ENCODE measurements around the gene THSD4.
"Not testable (repeated sequence)": the region's sequence is repeated elsewhere in the genome, so short reads cannot be mapped to it uniquely, and the experiment has no call there.

The THSD4 gene

DNA sequence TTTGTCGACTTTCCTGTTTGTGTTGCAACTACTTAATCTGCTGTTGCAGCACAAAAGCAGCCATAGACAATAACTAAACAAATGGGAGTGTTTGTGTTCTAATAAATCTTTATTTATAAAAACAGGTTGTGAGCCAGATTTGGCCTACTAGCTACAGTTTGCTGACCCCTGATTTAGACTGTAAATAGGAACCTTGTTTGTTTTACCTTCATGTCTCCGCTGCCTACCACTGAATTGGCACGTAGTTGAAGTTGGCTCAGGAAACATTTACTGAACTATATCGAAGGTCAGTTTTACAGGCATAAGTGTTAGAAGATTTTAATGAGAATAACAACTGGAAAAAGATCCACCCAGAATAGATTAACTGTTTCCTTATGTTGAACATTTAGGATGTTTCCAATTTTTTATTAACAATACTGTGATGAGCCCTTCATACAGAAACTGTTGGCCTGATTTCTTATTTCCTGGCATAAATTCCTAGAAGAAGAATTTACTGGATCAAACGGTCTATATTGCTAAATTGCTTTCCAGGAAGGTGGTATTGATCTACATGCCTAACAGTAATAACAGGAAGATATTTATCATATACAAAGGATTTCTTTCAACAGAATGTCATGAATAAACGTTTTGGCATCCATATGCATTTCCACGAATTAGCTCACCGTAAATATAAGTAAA is 538.9 kb downstream of the THSD4 start:
- DNase-seq (ENCODE audit: low read depth in 2 of 2), result no peak

DNA sequence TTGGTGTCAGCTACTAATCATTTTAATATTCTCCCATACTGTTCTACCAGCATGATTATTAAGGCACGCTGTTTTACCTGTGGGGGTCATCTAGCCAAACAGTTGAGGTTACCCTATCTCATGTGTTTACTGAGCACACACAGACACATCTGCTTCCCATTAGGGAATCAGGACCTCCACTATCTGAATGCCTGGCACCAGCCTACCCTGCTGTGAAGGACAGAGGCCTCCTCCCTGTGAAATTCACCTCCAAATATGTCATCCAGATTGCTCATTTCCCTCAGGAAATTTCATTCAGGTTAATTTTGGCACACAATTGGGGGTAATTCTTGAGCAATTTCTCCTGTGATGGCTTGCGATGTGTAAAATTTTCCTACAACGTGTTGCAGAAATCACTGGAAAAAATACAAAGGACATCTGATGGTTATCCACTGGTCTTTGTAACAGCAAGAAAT is 539.5 kb downstream of the THSD4 start:
- DNase-seq (ENCODE audit: low read depth in 2 of 2), result no peak

DNA sequence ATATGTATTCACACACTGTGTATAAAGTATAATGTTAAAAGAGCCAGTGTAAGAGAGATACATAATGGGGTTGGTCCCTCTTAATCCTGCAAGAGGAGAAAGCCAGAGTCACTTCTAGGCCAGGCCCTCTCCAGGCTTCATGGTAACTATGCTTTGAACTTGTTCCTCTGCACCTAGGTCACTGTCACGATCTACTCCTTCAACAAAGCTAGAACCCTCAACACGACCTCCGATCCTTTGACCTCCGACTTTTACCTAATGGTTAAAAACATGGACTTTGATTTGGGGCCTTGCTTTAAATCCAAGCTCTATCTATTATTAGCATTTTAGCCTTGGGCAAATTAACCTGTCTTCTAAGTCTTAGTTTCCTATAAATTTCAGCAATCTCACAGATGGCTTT is 541.2 kb downstream of the THSD4 start:
- DNase-seq (ENCODE audit: low read depth in 2 of 2), result no peak

DNA sequence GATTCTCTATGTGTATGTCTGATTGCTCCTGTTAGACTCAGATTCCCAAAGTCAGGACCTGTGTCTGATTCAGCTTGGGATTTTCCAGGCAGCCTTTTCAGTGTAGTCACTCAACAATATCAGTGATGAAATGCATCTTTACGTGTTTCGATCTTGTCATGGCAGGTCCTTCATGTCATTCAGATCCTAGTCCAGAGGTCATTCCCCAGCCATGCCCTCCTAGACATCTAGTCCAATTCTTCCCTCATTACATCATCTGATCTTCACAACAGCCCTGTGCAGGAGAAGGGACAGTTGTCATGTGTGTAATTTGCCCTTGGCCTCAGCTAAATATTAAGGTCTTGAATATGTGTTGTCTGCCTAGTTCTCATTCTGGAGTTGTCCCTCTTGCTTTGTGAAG is 541.9 kb downstream of the THSD4 start:
- no peak for DNase-seq (ENCODE audit: low read depth in 2 of 2)

DNA sequence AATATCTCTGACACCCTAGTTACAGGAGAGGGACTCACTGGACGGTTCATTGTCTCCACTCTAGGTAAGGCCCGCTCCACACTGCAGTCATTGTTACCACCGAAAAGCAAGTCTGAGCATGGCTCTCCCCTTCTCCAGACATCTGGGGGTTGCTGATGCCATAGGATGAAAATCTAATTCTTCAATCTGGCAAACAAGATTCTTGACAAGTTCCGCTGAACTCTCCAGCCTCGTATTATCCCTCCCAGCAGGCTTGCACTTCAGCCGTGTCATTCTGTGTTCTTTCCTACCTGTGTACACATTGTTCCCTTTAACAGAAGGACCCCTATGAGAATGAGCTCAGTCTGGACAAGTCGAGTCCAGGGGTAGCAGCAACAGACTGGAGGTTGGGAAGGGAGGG is 542.8 kb downstream of the THSD4 start:
- DNase-seq (ENCODE audit: low read depth in 2 of 2), result no peak

DNA sequence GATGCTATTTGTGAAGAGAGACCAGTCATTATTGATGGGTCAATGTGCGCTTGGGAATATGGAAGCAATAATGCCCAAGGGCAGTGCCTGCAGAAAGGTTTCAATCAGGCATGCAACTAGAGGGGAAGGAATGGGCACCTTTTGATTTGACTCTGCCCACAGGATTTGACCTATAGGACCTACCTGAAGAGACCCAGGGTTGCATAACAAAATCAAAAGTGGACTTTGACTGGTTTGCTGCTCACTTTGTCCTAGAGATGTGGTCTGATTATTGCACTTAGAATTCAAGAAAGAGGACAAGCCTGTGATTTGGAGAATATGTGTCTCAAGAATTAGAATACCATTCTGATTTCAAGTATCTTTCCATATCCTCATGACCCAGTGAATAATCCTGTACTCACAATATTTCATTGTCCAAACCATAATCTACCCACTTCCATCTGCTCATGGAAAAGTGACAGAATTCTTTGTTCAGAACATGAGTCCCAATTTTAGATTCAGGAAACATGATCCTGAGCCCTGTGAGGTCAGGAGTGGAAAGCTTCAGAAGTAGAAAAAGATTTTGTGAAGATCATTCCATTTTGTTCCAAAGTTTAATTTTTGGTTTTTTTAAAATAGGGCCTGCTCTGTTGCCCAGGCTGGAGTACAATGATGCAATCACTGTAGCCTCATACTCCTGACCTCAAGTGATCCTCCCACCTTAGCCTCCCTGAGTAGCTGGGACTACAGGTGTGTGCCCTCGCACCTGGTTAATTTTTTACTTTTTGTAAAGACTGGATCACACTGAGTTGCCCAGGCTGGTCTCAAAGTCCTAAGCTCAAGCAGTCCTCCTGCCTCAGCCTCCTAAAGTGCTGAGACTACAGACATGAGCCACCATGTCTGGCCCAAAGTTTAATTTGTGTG is 543.8 kb downstream of the THSD4 start:
- no peak for DNase-seq (ENCODE audit: low read depth in 2 of 2)

DNA sequence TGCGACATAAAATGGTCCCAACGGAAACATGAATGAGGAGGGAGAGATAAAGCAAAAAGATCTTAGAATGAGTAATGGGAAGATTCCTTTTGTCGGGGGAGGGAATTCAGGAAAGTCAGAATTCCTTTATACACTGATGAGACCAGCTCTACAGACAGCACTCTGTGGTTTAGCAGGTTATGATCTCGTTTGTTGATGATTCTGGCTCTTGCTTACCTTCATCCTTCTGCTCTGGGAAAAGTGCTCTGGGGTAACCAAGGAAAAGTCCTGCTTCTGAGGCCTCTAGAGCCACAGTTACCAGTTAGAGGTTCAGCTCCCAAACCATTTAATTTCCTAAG is 544.4 kb downstream of the THSD4 start:
- DNase-seq (ENCODE audit: low read depth in 2 of 2), result no peak

DNA sequence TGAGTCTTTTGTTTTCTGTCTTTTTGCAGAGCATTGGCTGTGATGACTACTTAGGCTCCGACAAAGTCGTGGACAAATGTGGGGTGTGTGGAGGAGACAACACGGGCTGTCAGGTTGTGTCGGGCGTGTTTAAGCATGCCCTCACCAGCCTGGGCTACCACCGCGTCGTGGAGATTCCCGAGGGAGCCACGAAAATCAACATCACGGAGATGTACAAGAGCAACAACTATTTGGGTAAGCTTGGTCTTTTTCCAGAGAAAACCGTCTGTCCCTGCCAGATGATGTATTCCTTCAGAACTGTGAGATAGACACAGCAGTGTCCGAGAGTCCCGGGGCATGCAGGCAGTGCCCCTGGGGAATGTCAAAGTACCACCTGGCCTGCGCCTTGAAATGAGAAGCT is 545.2 kb downstream of the THSD4 start:
- DNase-seq (ENCODE audit: low read depth in 2 of 2), result no peak

DNA sequence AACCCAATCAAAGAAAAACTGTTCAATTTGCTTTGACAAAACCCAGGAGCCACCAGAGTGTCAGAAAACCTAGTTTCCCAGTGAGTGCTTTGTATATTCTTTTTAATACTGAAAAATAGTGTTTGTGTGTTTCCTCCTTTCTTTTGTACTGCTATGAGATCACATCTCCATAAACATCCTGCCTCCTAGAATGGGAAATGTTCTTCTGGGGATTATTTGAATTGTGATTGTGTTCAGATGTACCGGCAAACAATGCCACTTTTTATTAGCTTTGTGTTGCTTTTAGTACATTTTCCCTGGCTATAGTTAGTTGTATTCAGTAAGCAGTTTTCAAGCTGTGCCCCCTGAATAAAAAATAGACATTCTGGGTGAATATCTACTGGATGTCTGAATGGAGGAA is 547.0 kb downstream of the THSD4 start:
- DNase-seq (ENCODE audit: low read depth in 2 of 2), result no peak

DNA sequence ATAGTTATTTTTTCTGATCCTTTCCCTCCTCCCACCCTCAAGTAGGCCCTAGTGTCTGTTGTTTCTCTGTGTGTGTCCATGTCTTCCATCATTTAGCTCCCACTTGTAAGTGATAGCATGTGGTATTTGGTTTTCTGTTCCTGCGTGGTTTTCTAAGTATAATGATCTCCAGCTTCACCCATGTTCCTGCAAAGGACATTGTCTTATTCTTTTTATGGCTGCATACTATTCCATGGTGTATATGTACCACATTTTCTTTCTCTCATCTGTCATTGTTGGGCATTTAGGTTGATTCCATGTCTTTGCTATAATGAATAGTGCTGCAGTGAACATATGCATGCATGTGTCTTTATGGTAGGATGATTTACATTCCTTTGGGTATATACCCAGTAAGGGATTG is 549.4 kb downstream of the THSD4 start:
- no peak for DNase-seq (ENCODE audit: low read depth in 2 of 2)

DNA sequence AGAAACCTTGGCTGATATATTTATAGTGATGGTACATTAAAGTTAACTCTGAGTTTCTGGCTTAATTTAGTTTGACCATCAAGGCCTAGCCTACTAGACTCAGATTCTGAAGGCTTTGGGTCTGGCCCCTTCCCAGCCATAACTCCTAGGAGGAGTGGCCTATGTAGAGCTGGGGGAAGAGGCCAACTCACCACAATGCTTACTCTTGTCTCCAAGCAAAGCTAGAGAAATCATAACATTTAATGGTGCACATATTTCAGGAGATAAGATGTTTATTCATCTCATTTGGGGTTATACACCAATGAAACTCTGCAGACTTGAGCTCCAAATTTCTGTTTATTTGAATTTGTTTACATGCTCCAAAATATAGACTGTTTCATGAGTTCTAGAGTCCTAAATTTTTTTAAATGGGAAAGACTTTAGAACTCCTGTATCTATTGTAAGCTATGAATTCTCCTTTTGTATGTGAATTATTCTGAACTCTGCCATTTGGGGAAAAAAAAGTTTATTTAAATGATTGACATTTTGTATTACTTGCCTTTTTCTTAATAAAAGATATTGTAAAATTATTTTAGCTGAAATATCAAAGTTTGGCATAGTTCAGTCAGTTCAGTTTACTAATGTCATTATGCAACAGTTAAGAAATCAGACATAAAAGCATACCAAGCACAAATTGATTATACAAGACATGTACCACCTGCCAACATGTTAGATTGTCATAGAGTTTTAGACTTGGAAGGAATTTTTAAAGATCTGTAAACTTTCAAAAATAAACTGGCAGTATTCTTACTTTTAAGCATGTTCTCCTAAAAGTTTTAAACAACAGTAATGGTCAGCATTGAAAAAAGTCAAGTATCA is 551.7 kb downstream of the THSD4 start:
- DNase-seq (ENCODE audit: low read depth in 2 of 2), result no peak

DNA sequence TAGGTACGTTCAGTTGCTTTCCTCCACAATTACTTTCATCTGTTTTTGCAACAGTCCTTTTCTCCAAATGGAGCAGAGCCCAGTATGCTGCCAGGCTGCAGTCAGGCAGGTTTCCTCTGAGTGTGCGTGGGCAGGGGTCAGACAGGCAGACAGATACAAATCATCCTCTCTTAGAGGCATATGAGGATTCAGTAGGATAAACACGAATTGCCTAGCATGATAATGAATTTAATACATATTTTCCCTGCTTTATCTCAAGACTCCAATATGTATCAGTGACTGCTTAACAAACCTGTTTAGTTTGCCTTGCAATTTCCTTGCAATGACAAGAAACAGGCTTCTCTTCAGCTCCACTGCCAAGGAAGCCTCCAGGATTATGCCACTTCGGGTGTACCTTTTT is 554.4 kb downstream of the THSD4 start:
- no peak for DNase-seq (ENCODE audit: low read depth in 2 of 2)

DNA sequence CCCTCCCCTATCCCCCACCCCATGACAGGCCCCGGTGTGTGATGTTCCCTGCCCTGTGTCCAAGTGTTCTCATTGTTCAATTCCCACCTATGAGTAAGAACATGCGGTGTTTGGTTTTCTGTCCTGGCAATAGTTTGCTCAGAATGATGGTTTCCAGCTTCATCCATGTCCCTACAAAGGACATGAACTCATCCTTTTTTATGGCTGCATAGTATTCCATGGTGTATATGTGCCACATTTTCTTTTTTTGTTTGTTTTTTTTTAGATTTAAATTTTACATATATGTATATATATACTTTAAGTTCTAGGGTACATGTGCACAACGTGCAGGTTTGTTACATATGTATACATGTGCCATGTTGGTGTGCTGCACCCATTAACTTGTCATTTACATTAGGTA is 555.0 kb downstream of the THSD4 start:
- not testable (repeated sequence) for DNase-seq (ENCODE audit: low read depth in 2 of 2)

DNA sequence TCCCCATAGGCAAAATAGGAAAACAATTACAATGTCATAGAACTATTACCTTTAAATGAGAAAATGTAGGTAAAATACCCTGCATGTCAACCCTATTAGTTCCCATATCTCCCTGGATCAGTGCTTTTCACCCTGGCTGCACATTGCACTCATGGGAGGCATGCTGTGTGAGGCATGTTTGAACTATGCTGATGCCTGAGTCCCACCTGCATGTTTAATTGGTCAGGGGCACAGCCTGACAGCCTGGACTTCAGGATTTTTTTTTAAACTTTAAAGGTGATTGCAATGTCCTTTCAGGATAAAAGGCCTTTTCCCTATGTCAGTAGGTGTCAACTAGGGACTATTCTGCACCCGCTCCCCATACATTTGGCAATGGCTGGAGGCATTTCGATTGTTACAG is 559.1 kb downstream of the THSD4 start:
- no peak for DNase-seq (ENCODE audit: low read depth in 2 of 2)

DNA sequence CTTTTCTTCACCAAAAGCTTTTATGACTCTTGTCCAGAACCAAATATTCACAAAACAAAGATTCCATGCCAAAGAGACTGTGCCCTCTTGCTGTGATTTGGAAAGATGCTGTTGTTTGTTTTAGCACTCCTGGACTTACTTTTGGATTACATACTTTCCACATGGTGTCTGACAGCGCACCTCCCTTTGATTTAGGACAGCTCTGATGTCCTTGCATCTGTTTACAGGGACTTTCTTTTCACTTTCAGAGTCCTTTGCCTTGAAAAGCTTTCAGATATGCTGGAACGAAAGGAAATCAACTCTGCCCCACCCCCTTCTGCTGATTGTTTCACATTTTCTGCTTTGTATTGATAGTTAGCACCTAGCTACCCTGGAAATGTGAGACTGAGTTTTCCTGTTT is 562.1 kb downstream of the THSD4 start:
- no peak for DNase-seq (ENCODE audit: low read depth in 2 of 2)

DNA sequence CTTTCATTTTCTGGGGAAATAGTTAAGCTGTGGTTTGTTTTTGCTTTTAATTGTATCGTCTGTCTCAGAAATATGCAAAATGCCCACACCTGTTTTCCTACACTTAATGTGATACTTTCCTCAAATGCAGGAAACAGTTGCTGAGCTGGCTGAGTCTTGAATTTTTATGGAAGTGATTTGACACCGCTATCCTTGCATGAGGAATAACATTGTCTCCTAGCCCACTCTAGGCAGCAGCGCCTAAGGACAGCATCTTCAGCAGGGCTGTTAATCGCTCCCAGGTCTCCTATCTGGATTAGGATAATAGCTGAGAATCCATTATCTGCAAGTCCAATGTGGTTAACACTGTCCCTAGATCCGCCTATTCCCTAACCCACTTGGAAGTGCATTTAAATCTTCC is 562.5 kb downstream of the THSD4 start:
- no peak for DNase-seq (ENCODE audit: low read depth in 2 of 2)

DNA sequence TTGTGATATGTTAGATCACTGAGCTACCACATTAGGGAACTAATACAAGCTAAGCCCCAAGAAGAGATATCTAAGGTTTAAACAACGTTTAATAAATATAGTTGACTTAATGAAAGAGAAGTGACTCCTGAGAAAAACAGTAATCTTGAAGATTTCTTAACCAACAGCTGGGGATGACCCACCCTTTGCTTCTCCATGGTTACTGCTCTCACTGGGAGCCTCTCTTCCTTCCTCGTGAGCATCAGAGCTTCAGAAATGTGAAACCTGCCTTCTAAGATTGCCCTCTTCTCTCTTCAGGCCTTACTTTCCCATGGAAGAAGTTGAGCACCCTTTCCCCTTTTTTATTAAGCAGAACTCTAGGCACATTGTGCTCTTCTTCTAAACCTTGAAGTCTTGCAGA is 562.9 kb downstream of the THSD4 start:
- DNase-seq (ENCODE audit: low read depth in 2 of 2), result no peak

DNA sequence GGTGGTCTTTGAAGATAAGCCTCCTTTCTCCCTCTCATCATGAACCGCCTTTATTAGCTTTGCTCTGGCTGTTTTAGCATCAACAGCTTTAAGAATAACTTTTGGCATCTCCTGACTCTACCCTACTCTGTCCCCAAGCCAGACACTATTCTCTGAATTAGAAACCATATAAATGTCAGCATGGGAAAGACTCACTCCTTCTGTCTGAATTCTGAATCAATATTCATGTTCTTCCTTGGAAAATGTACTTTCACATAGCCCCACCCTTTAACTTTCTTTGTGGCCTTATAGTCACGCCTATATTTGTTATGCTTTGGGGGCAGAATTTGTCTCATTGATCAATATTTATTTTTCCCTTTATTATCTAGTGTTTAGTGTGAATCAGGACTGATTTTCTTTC is 563.3 kb downstream of the THSD4 start:
- DNase-seq (ENCODE audit: low read depth in 2 of 2), result no peak

DNA sequence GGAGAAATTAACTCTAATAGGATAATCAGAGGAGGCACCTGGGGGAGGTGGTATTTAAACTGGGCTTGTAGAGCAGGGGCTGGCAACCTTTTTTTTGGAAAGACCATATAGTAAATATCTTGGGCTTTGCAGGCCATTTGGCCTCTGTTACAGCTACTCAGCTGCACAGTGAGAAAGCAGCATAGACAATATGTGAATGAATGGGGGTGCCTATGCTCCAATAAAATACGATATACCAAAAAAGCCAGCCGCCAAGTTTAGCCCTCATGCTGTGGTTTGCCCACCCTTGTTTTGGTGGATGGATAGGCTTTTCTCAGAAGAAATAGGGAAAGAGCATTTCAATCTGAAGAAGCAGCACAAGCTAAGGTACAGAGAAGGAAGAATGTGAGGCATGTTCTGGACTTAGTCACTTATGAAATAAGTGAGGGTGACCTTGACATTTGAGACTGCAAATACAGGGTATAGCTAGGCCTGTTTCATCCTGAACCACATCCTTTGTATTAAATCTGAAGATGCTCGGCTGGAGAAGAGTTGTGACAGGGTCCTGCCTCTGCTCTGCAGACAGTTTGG is 564.0 kb downstream of the THSD4 start:
- no peak for DNase-seq (ENCODE audit: low read depth in 2 of 2)

DNA sequence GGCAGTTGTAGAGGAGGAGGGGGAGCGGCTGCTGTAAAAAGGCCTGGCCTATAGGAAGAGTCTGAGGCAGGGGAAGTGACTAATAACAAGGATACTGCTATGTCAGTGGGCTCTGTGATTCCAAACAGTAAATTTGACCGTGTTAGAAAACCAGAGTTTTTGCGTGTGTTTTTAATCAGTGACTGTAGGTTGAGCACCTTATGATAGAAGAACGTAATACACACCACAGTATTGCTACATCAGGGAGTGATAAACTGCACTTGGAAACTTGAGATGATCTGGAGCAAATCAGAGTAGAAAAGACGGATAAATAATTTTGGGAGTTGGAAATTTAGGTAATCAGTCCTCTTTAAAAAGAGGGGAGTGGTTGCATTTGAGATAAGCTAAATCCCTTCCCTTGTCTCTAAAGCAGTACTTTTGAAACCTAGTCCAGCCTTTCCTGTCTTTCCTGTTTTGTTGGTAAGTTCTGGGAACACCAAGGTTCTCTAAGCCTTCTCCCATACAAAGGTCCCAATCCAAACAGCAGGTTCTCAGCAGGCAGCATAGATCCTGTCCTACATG is 564.6 kb downstream of the THSD4 start:
- DNase-seq (ENCODE audit: low read depth in 2 of 2), result no peak

DNA sequence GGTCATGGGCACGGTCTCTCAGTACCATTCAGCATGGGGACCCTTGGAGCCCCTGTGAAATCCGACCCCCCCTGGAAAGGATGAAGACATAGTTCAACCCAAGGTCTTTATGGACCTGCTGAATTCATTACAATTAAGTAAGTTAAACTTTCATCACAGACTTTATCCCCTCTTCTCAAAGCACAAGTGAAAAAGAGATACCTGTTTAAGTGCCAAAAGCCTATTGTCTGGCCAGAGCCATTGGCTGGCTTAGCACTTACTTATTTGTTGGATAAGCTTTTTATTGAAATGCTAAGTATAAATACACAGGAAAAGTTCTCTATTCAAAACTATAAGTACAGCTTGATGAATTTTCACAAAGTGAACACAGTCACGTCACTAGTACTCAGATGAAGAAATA is 566.7 kb downstream of the THSD4 start:
- no peak for DNase-seq (ENCODE audit: low read depth in 2 of 2)
